ENCODE results near the gene MLKL. TPM values are rescaled to one million over a fixed set of nuclear protein-coding genes. Genes with fewer than 3 reads are reported as not detected.

Gene MLKL
- 8.7 and 14.2 TPM in 2 replicates for total RNA-seq

DNA sequence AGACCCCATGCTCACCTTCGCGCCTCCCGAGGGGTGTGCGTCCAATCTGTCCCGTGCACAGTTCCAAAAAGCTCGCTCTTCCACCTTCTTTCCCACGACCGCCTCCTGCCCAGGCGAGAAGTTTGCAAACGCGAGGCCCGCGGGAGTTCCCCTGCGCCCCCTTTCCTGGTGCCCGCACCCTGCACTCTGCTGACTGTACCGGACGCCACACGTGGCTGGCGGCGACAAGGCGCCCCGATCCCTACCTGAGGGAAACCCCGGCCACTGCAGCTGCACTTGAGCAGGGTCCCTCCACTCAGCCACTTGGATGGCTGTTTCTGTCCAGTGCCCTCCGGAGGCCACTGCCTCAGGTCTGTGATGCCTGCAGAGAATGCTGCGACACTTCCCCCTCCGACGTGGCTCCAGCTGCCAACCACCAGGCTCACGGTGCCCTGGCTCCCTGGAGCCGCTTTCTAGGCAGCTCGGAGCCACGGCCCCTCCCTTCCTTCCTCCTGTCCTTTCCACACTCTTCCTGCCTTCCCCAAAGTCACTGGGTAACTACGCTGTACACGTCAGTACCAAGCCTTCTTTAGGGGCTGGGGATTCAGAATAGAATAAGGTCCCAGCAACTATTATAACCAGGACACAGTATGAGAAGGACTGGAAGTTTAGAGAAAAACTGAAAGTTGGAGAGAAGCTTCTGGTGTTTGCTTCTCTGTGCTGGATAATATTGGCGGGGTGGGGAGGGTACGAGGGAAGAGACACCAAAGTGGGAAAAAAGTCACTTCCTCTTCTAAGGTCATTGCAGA is at the start of gene MLKL:
Gene MLKL, minus strand, starts transcription at position 425 of the 788 bp plus-strand sequence. CDS start 5,105 bp downstream, outside the sequence.
- DNase-seq (ENCODE audit: low read depth), result peak; percentile 67
- TF ChIP-seq, protein P1, sequence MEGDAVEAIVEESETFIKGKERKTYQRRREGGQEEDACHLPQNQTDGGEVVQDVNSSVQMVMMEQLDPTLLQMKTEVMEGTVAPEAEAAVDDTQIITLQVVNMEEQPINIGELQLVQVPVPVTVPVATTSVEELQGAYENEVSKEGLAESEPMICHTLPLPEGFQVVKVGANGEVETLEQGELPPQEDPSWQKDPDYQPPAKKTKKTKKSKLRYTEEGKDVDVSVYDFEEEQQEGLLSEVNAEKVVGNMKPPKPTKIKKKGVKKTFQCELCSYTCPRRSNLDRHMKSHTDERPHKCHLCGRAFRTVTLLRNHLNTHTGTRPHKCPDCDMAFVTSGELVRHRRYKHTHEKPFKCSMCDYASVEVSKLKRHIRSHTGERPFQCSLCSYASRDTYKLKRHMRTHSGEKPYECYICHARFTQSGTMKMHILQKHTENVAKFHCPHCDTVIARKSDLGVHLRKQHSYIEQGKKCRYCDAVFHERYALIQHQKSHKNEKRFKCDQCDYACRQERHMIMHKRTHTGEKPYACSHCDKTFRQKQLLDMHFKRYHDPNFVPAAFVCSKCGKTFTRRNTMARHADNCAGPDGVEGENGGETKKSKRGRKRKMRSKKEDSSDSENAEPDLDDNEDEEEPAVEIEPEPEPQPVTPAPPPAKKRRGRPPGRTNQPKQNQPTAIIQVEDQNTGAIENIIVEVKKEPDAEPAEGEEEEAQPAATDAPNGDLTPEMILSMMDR (IDR thresholded peaks at IDR 0.05; ENCODE audit: insufficient read depth, low read depth, low read length), result no peak
- H3K4me3 ChIP-seq (ENCODE audit: low read depth, low read length), result peak within 1 kb of the TSS; percentile 71

- TF ChIP-seq, protein P1 (IDR thresholded peaks at IDR 0.05; ENCODE audit: insufficient read depth, low read depth, low read length), result no peak
- no peak overlapping the region for H3K4me3 ChIP-seq (ENCODE audit: low read depth, low read length)
- peak; percentile 27 for DNase-seq (ENCODE audit: low read depth)
Observed at GRCh38 chr16:74749291-74750055, 48.8 kb upstream of the MLKL start.

GRCh38 chr16:74748616-74749026 is 48.0 kb upstream of the MLKL start:
- no peak overlapping the region for H3K4me3 ChIP-seq (ENCODE audit: low read depth, low read length)
- TF ChIP-seq, protein P1 (IDR thresholded peaks at IDR 0.05; ENCODE audit: insufficient read depth, low read depth, low read length), result no peak
- no peak for DNase-seq (ENCODE audit: low read depth)

- TF ChIP-seq, protein P1 (IDR thresholded peaks at IDR 0.05; ENCODE audit: insufficient read depth, low read depth, low read length), result no peak
Observed at GRCh38 chr16:74747716-74748615, 47.3 kb upstream of the MLKL start.

GRCh38 chr16:74745926-74746325 is 45.3 kb upstream of the MLKL start:
- TF ChIP-seq, protein P1 (IDR thresholded peaks at IDR 0.05; ENCODE audit: insufficient read depth, low read depth, low read length), result no peak
- DNase-seq (ENCODE audit: low read depth), result no peak
- no peak overlapping the region for H3K4me3 ChIP-seq (ENCODE audit: low read depth, low read length)

More at GRCh38 chr16:74747716-74748615, 47.3 kb upstream of the MLKL start:
- no peak for DNase-seq (ENCODE audit: low read depth)
- no peak overlapping the region for H3K4me3 ChIP-seq (ENCODE audit: low read depth, low read length)

DNA sequence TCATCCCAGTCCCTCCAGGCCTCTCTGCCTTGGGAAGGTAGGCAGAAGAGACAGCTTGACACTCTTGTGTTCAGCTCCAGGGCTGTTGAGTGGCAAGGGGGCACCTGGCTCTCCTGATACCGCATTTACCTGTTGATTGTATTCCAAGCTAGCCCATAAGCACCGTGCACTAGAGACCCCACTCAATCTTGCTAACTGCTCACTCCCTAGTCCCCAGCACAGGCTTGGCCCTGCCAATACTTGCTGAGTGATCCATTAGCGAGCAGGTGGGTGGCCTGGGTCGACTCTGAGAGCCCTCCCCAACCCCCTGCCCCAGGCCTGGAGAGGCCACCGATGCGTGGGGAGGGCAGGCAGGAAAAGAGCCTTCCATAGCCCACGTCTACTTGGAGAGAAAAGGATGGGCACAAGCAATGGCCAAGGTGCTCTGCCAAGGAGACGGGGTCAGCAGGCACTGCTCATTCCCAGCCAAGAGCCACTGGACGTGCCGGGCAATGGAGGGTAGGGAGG is 44.5 kb upstream of the MLKL start:
- DNase-seq (ENCODE audit: low read depth), result no peak
- TF ChIP-seq, protein P1 (IDR thresholded peaks at IDR 0.05; ENCODE audit: insufficient read depth, low read depth, low read length), result no peak
- no peak overlapping the region for H3K4me3 ChIP-seq (ENCODE audit: low read depth, low read length)

Data from fibroblast of villous mesenchyme (primary cell).